SK-N-SH (cell line): ENCODE data around the gene APOL2.
"Not testable (repeated sequence)": the region's sequence is repeated elsewhere in the genome, so short reads cannot be mapped to it uniquely, and the experiment has no call there.

Source experiments
- CHD2 ChIP-seq: fragments of 150-350 bp; IDR thresholded peaks from 2 replicates; pipeline ENCODE4 v1.6.1; 2018; ENCODE audit warnings: low read length; ENCODE audit not compliant: partially characterized antibody
- EP300 ChIP-seq, 2 experiments: IDR thresholded peaks; 2 replicates each; pipeline versions ENCODE4 v1.4.0 to v1.6.1; 2012; ENCODE audit warnings: borderline replicate concordance in 1 of 2, low read depth in 1 of 2, low read length in 1 of 2
- FOXM1 ChIP-seq: IDR thresholded peaks from 2 replicates; pipeline ENCODE4 v1.4.0; 2012; ENCODE audit warnings: low read depth, mild to moderate bottlenecking
- MAX ChIP-seq: IDR thresholded peaks from 2 replicates; pipeline ENCODE4 v1.4.0; 2012; ENCODE audit warnings: low read depth
- NRF1 ChIP-seq: IDR thresholded peaks from 2 replicates; pipeline ENCODE4 v1.6.1; 2012; ENCODE audit warnings: low read depth, mild to moderate bottlenecking, low read length
- RAD21 ChIP-seq: IDR thresholded peaks from 2 replicates; pipeline ENCODE4 v1.6.1; 2012; ENCODE audit warnings: mild to moderate bottlenecking, low read length
- RCOR1 ChIP-seq: fragments of 150-350 bp; IDR thresholded peaks from 2 replicates; pipeline ENCODE4 v1.6.1; 2017; ENCODE audit warnings: antibody characterized with exemption, low read length
- RFX5 ChIP-seq: IDR thresholded peaks from 2 replicates; pipeline ENCODE4 v1.6.1; 2012; ENCODE audit warnings: mild to moderate bottlenecking, improper control_type of control experiment, low read length
- SMC3 ChIP-seq: IDR thresholded peaks from 2 replicates; pipeline ENCODE4 v1.6.1; 2012; ENCODE audit warnings: low read depth, low read length, improper control_type of control experiment
- TAF1 ChIP-seq: IDR thresholded peaks from 2 replicates; pipeline ENCODE4 v1.6.1; 2012; ENCODE audit warnings: low read depth, mild to moderate bottlenecking, low read length, moderate library complexity, borderline replicate concordance
- TCF12 ChIP-seq: IDR thresholded peaks from 2 replicates; pipeline ENCODE4 v1.4.0; 2012
- YY1 ChIP-seq: IDR thresholded peaks from 2 replicates; pipeline ENCODE4 v1.4.0; 2012; ENCODE audit warnings: low read depth, mild to moderate bottlenecking
- TF ChIP-seq, protein P1 (sequence below): fragments of 200-600 bp; sonication (generic); IDR thresholded peaks from 2 replicates; pipeline ENCODE4 v1.6.1; 2017; ENCODE audit warnings: antibody characterized with exemption, mild to moderate bottlenecking, moderate library complexity
- TF ChIP-seq, protein P2 (sequence below): IDR thresholded peaks from 2 replicates; pipeline ENCODE4 v1.6.1; 2012; ENCODE audit warnings: mild to moderate bottlenecking, low read depth, low read length, moderate library complexity

DNA sequence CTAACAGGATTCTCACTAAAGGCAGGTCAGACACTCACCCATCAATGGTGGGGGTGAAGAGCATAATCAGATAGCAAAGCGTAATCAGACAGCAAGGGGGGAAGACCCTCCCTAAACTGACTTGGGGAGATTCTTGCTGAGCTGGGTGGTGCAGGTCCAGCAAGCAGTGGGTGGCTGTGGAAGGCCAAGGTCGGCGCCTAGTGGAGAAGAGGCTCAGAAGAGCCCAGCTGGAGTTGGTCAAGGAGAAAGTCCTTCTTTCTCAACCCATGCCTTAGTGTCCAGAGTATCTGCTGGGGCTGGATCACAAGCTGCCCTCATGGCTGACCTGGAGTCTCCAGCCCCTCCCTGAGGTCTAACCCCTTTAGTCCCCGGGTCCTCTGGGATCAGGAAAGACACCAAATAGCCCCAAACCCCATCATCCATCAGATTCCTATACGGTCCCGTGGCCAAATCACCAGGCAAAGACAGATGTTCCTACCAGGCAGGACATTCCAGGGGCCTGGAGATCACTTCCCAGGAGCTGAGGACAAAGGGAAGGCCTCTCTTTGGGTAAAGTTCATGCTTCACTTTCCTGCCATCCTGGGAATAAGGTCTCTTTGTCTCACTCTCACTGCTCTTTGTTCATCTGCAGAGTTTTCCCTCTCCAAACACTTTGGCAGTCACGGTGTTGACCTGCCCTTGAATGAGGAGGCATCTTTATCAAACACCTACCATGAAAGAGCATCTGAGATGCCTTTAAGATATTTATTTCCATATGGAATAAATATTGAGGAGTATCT, 24.7 kb upstream of the APOL2 start:
- TF ChIP-seq, protein P1, sequence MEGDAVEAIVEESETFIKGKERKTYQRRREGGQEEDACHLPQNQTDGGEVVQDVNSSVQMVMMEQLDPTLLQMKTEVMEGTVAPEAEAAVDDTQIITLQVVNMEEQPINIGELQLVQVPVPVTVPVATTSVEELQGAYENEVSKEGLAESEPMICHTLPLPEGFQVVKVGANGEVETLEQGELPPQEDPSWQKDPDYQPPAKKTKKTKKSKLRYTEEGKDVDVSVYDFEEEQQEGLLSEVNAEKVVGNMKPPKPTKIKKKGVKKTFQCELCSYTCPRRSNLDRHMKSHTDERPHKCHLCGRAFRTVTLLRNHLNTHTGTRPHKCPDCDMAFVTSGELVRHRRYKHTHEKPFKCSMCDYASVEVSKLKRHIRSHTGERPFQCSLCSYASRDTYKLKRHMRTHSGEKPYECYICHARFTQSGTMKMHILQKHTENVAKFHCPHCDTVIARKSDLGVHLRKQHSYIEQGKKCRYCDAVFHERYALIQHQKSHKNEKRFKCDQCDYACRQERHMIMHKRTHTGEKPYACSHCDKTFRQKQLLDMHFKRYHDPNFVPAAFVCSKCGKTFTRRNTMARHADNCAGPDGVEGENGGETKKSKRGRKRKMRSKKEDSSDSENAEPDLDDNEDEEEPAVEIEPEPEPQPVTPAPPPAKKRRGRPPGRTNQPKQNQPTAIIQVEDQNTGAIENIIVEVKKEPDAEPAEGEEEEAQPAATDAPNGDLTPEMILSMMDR = not testable (repeated sequence)
- TF ChIP-seq FOXM1; YY1; TAF1; RAD21; RFX5; RCOR1; NRF1; EP300 (IDR thresholded peaks at IDR 0.05; ENCODE audit: borderline replicate concordance in 1 of 2, low read depth in 1 of 2, low read length in 1 of 2); SMC3; TCF12; CHD2; MAX: not testable (repeated sequence)
- TF ChIP-seq, protein P2, sequence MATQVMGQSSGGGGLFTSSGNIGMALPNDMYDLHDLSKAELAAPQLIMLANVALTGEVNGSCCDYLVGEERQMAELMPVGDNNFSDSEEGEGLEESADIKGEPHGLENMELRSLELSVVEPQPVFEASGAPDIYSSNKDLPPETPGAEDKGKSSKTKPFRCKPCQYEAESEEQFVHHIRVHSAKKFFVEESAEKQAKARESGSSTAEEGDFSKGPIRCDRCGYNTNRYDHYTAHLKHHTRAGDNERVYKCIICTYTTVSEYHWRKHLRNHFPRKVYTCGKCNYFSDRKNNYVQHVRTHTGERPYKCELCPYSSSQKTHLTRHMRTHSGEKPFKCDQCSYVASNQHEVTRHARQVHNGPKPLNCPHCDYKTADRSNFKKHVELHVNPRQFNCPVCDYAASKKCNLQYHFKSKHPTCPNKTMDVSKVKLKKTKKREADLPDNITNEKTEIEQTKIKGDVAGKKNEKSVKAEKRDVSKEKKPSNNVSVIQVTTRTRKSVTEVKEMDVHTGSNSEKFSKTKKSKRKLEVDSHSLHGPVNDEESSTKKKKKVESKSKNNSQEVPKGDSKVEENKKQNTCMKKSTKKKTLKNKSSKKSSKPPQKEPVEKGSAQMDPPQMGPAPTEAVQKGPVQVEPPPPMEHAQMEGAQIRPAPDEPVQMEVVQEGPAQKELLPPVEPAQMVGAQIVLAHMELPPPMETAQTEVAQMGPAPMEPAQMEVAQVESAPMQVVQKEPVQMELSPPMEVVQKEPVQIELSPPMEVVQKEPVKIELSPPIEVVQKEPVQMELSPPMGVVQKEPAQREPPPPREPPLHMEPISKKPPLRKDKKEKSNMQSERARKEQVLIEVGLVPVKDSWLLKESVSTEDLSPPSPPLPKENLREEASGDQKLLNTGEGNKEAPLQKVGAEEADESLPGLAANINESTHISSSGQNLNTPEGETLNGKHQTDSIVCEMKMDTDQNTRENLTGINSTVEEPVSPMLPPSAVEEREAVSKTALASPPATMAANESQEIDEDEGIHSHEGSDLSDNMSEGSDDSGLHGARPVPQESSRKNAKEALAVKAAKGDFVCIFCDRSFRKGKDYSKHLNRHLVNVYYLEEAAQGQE = not testable (repeated sequence)
